ENCODE data around the gene LMCD1. TPM values are rescaled to one million over a fixed set of nuclear protein-coding genes. Genes with fewer than 3 reads are reported as not detected.

LMCD1 gene
- total RNA-seq, 1 donor from 2014 or later, result 26.1 TPM

DNA sequence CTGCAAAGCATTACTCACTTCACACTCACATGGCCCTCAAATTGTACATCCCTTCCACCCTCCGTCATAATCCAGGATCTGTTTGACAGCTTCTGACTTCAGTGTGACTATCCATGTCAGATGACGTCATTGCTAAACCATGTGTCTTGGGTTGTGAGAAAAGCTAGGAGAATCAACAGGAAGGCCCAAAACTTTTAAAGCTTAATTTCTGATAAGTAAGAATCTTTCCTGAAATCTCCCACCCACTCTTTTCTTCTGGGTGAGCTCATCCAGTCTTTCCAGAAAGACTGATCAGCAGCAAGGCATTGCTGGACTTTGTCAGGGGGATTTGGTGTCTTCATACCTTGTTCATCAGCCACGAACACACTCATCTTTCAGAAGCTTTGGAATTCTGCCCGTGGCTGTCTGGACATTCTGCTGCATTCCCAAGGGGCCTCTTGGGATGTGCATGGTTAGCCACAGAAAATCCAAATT is 11.5 kb upstream of the LMCD1 start:
- H3K4me3 Mint-ChIP-seq (ENCODE audit: low read depth), result no peak overlapping the region
- TF ChIP-seq CTCF (IDR thresholded peaks at IDR 0.05; ENCODE audit: unreplicated experiment), result no peak

DNA sequence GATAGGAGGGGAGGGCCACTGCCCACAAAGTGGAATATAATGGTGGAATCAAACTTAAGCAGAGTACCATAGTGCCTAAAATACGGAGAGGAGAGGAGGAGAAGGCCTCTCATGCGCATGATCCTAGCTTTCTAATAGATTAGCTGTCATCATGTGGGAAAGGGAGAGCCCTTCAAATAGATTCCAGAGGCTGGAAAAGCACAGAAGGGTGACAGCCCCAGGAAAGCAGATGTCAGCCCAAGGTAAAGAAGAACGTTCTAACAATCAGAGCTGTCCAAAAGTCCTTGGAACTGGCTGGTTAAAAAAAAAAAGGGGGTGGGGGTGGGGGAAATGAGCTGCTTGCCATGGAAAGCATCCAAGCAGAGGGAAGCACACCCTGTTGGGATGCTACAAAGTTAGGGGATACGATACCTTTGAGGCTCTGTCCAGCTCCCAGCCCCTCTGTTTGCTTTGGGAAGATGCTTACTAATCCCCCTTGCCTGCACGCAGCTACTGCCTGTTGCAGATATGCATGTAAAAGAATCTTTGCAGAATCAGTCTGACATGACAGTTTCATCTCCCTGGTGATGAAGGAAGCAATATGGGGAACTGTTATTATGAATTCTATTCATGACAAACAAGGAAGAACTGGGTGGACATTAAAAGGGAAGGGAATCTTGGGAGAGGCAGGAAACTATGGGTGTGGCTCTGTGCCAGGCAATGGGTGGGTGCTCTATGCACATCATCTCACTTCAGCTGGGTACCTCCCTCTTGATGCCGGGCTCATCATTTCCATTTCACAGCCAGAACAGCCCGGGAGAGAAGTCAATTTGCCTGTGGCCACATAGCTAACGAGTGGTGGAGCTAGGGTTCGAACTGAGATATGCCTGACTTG is 10.1 kb upstream of the LMCD1 start:
- no peak overlapping the region for H3K27ac Mint-ChIP-seq
- H3K27me3 Mint-ChIP-seq, result no peaks in the 10 kb centered on the region
- peaks cover 8% of the 10 kb centered on the region for H3K4me1 Mint-ChIP-seq (ENCODE audit: low read depth)
- H3K4me3 Mint-ChIP-seq (ENCODE audit: low read depth), result no peak overlapping the region
- DNase-seq (ENCODE audit: low spot score, unreplicated experiment), result no peak
- H3K9me3 Mint-ChIP-seq (ENCODE audit: low read depth), result peaks cover 3% of the 10 kb centered on the region
- peaks cover 9% of the 10 kb centered on the region for H3K36me3 Mint-ChIP-seq (ENCODE audit: insufficient read depth)
- no peak for TF ChIP-seq CTCF (IDR thresholded peaks at IDR 0.05; ENCODE audit: unreplicated experiment)

More for the DNA sequence above, 11.5 kb upstream of the LMCD1 start:
- no peak for DNase-seq (ENCODE audit: low spot score, unreplicated experiment)
- Mint-ChIP-seq H3K27ac (no peak overlapping the region), H3K9me3 (ENCODE audit: low read depth) (peaks cover 6% of the 10 kb centered on the region), H3K36me3 (ENCODE audit: insufficient read depth) (peaks cover 9% of the 10 kb centered on the region), H3K4me1 (ENCODE audit: low read depth) (peaks cover 8% of the 10 kb centered on the region), H3K27me3 (no peaks in the 10 kb centered on the region)

- Mint-ChIP-seq H3K9me3 (ENCODE audit: low read depth) (peaks cover 6% of the 10 kb centered on the region), H3K27ac (no peak overlapping the region), H3K4me1 (ENCODE audit: low read depth) (peaks cover 10% of the 10 kb centered on the region), H3K4me3 (ENCODE audit: low read depth) (no peak overlapping the region), H3K36me3 (ENCODE audit: insufficient read depth) (peaks cover 7% of the 10 kb centered on the region), H3K27me3 (no peaks in the 10 kb centered on the region)
- DNase-seq (ENCODE audit: low spot score, unreplicated experiment), result no peak
- TF ChIP-seq CTCF (IDR thresholded peaks at IDR 0.05; ENCODE audit: unreplicated experiment), result no peak
Measured at GRCh38 chr3:8492744-8493511, 8.7 kb upstream of the LMCD1 start.

GRCh38 chr3:8493744-8494143 is 7.9 kb upstream of the LMCD1 start:
- Mint-ChIP-seq H3K4me3 (ENCODE audit: low read depth) (no peak overlapping the region), H3K9me3 (ENCODE audit: low read depth) (peaks cover 4% of the 10 kb centered on the region), H3K27me3 (no peaks in the 10 kb centered on the region), H3K27ac (no peak overlapping the region), H3K4me1 (ENCODE audit: low read depth) (peaks cover 15% of the 10 kb centered on the region), H3K36me3 (ENCODE audit: insufficient read depth) (peaks cover 2% of the 10 kb centered on the region)
- no peak for DNase-seq (ENCODE audit: low spot score, unreplicated experiment)
- TF ChIP-seq CTCF (IDR thresholded peaks at IDR 0.05; ENCODE audit: unreplicated experiment), result no peak

GRCh38 chr3:8494327-8494726 is 7.3 kb upstream of the LMCD1 start:
- Mint-ChIP-seq H3K27ac (no peak overlapping the region), H3K36me3 (ENCODE audit: insufficient read depth) (peaks cover 2% of the 10 kb centered on the region), H3K9me3 (ENCODE audit: low read depth) (peaks cover 4% of the 10 kb centered on the region), H3K27me3 (no peaks in the 10 kb centered on the region), H3K4me1 (ENCODE audit: low read depth) (peaks cover 17% of the 10 kb centered on the region), H3K4me3 (ENCODE audit: low read depth) (no peak overlapping the region)
- no peak for DNase-seq (ENCODE audit: low spot score, unreplicated experiment)
- no peak for TF ChIP-seq CTCF (IDR thresholded peaks at IDR 0.05; ENCODE audit: unreplicated experiment)

Measured in progenitor cell of endocrine pancreas (in vitro differentiated cells).